Measurements from ENCODE around the gene SMIM10.

SMIM10 gene

GRCh38 chrX:134982748-134983147 lies 8.0 kb upstream of the SMIM10 start:
- Histone ChIP-seq H3K4me2 (ENCODE audit: low read length) (no peak overlapping the region), H3K9me3 (ENCODE audit: control insufficient read depth, low read length) (no peaks in the 10 kb centered on the region)
- TF ChIP-seq CTCF (IDR thresholded peaks at IDR 0.05): no peak

GRCh38 chrX:134985479-134985878 lies 5.3 kb upstream of the SMIM10 start:
- Histone ChIP-seq H3K4me3 (ENCODE audit: low read depth, low read length) (no peak overlapping the region), H2AFZ (no peak overlapping the region), H3K79me2 (no peaks in the 10 kb centered on the region), H3K9me3 (ENCODE audit: control insufficient read depth, low read length) (no peaks in the 10 kb centered on the region), H3K4me1 (no peaks in the 10 kb centered on the region), H3K4me2 (ENCODE audit: low read length) (no peak overlapping the region), H3K9ac (no peak overlapping the region), H3K27ac (no peak overlapping the region), H3K36me3 (ENCODE audit: control insufficient read depth, insufficient read depth, low read length) (no peaks in the 10 kb centered on the region), H3K27me3 (ENCODE audit: control insufficient read depth, insufficient read depth, low read length) (no peaks in the 10 kb centered on the region)
- no peak for TF ChIP-seq CTCF (IDR thresholded peaks at IDR 0.05)

More at GRCh38 chrX:134982748-134983147, 8.0 kb upstream of the SMIM10 start:
- H3K4me1 ChIP-seq: no peaks in the 10 kb centered on the region
- no peaks in the 10 kb centered on the region for H3K79me2 ChIP-seq
- H3K9ac ChIP-seq: no peak overlapping the region
- H3K36me3 ChIP-seq (ENCODE audit: control insufficient read depth, insufficient read depth, low read length): no peaks in the 10 kb centered on the region
- no peak overlapping the region for H2AFZ ChIP-seq
- H3K27ac ChIP-seq: no peak overlapping the region
- no peak overlapping the region for H3K4me3 ChIP-seq (ENCODE audit: low read depth, low read length)
- no peaks in the 10 kb centered on the region for H3K27me3 ChIP-seq (ENCODE audit: control insufficient read depth, insufficient read depth, low read length)

GRCh38 chrX:134990475-134990800 lies 353 bp upstream of the SMIM10 start:
- Histone ChIP-seq H3K36me3 (ENCODE audit: control insufficient read depth, insufficient read depth, low read length) (no peaks in the 10 kb centered on the region), H3K9ac (no peak overlapping the region), H3K4me1 (no peaks in the 10 kb centered on the region), H3K4me2 (ENCODE audit: low read length) (no peak overlapping the region), H3K27ac (peak overlapping the region; percentile 63), H3K9me3 (ENCODE audit: control insufficient read depth, low read length) (no peaks in the 10 kb centered on the region), H3K27me3 (ENCODE audit: control insufficient read depth, insufficient read depth, low read length) (no peaks in the 10 kb centered on the region), H3K79me2 (no peaks in the 10 kb centered on the region), H2AFZ (peak overlapping the region; percentile 82), H3K4me3 (ENCODE audit: low read depth, low read length) (no peak overlapping the region)
- TF ChIP-seq CTCF (IDR thresholded peaks at IDR 0.05): no peak

- Histone ChIP-seq H2AFZ (no peak overlapping the region), H3K36me3 (ENCODE audit: control insufficient read depth, insufficient read depth, low read length) (no peaks in the 10 kb centered on the region), H3K9me3 (ENCODE audit: control insufficient read depth, low read length) (no peaks in the 10 kb centered on the region), H3K27ac (no peak overlapping the region), H3K4me1 (peaks cover 13% of the 10 kb centered on the region), H3K4me2 (ENCODE audit: low read length) (no peak overlapping the region), H3K4me3 (ENCODE audit: low read depth, low read length) (no peak overlapping the region), H3K27me3 (ENCODE audit: control insufficient read depth, insufficient read depth, low read length) (no peaks in the 10 kb centered on the region), H3K9ac (no peak overlapping the region), H3K79me2 (no peaks in the 10 kb centered on the region)
- no peak for TF ChIP-seq CTCF (IDR thresholded peaks at IDR 0.05)
Measured at GRCh38 chrX:134997646-134998045, 6.9 kb downstream of the SMIM10 start.

GRCh38 chrX:134998246-134998645 lies 7.5 kb downstream of the SMIM10 start:
- H3K36me3 ChIP-seq (ENCODE audit: control insufficient read depth, insufficient read depth, low read length): no peaks in the 10 kb centered on the region
- H2AFZ ChIP-seq: no peak overlapping the region
- H3K4me1 ChIP-seq: peaks cover 13% of the 10 kb centered on the region
- no peak overlapping the region for H3K4me2 ChIP-seq (ENCODE audit: low read length)
- no peaks in the 10 kb centered on the region for H3K27me3 ChIP-seq (ENCODE audit: control insufficient read depth, insufficient read depth, low read length)
- no peak for TF ChIP-seq CTCF (IDR thresholded peaks at IDR 0.05)
- H3K9me3 ChIP-seq (ENCODE audit: control insufficient read depth, low read length): no peaks in the 10 kb centered on the region
- H3K9ac ChIP-seq: no peak overlapping the region
- H3K27ac ChIP-seq: no peak overlapping the region
- H3K4me3 ChIP-seq (ENCODE audit: low read depth, low read length): no peak overlapping the region
- H3K79me2 ChIP-seq: no peaks in the 10 kb centered on the region
